Panc1 (cell line): Measurements from ENCODE around the gene ANKRD55. TPM values are rescaled to one million over a fixed set of nuclear protein-coding genes. Genes with fewer than 3 reads are reported as not detected.

Source experiments
- ATAC-seq: fragments of 200-7000 bp; cut with Tn5 transposase; 2 replicates; pipeline ENCODE4 v1.9.1; 2020; ENCODE audit warnings: mild to moderate bottlenecking, moderate library complexity
- BruUV-seq: library from RNA; stranded (reverse); fragments of 400-500 nt; replicated peaks from 2 replicates; lab custom pipeline; 2021; lab: Mats Ljungman, UMichigan
- CTCF ChIA-PET: fragments of 300-600 bp; sonication (Branson Sonifier 250); formaldehyde crosslinking; loops from one replicate; lab custom pipeline; 2022; ENCODE audit warnings: antibody characterized with exemption; lab: Charles Lee
- POLR2A ChIA-PET: fragments of 300-600 bp; sonication (Branson Sonifier 250); formaldehyde crosslinking; loops from one replicate; lab custom pipeline; 2022; ENCODE audit warnings: antibody characterized with exemption; lab: Charles Lee
- DNase-seq: peaks from one replicate; pipeline ENCODE4 v3.0.0-alpha.2; 2010; ENCODE audit warnings: low read depth, low spot score
- H3K27ac ChIP-seq: 2 replicates; pipeline ENCODE4 v1.5.1; 2011; ENCODE audit warnings: mild to moderate bottlenecking, low read length, inconsistent platforms
- H3K27me3 ChIP-seq: fragments of 200-500 bp; sonication (Bioruptor generic); 2 replicates; pipeline ENCODE4 v1.6.0; 2014; ENCODE audit warnings: low read length, inconsistent platforms; ENCODE audit not compliant: control insufficient read depth, insufficient read depth
- H3K36me3 ChIP-seq: fragments of 200-500 bp; sonication (Bioruptor generic); 2 replicates; pipeline ENCODE4 v1.5.1; 2014; ENCODE audit warnings: inconsistent platforms, mild to moderate bottlenecking, low read length, moderate library complexity; ENCODE audit not compliant: control insufficient read depth, insufficient read depth
- H3K4me1 ChIP-seq: 2 replicates; pipeline ENCODE4 v1.5.1; 2011; ENCODE audit warnings: inconsistent platforms, mild to moderate bottlenecking, low read length, moderate library complexity; ENCODE audit not compliant: control insufficient read depth, insufficient read depth
- H3K4me3 ChIP-seq, 2 experiments: 2 replicates each; pipeline ENCODE4 v1.5.1; 2011 to 2012; ENCODE audit warnings: low read depth in 2 of 2, low read length in 2 of 2, mild to moderate bottlenecking in 2 of 2, inconsistent platforms in 1 of 2, moderate library complexity in 1 of 2
- H3K9me3 ChIP-seq: fragments of 200-500 bp; sonication (Bioruptor generic); 2 replicates; pipeline ENCODE4 v1.5.1; 2014; ENCODE audit warnings: low read depth, mild to moderate bottlenecking, inconsistent platforms, low read length, moderate library complexity; ENCODE audit not compliant: control insufficient read depth, insufficient read depth
- CTCF ChIP-seq: fragments of 450-650 bp; IDR thresholded peaks from 2 replicates; pipeline ENCODE4 v1.5.1; 2017; ENCODE audit warnings: mild to moderate bottlenecking
- POLR2AphosphoS5 ChIP-seq: IDR thresholded peaks from 2 replicates; pipeline ENCODE4 v1.6.1; 2012; ENCODE audit warnings: mild to moderate bottlenecking, low read depth, low read length, moderate library complexity
- REST ChIP-seq, 2 experiments: IDR thresholded peaks; 2 replicates each; pipeline ENCODE4 v1.6.1; 2011 to 2012; ENCODE audit warnings: low read depth in 2 of 2, control low read depth in 1 of 2, low read length in 1 of 2, mild to moderate bottlenecking in 1 of 2, moderate library complexity in 1 of 2; ENCODE audit not compliant: insufficient read depth in 1 of 2
- SIN3A ChIP-seq: IDR thresholded peaks from 2 replicates; pipeline ENCODE4 v1.6.1; 2012; ENCODE audit warnings: low read depth, mild to moderate bottlenecking, low read length, moderate library complexity, borderline replicate concordance; ENCODE audit not compliant: insufficient read depth
- TCF7L2 ChIP-seq: IDR thresholded peaks from 2 replicates; pipeline ENCODE4 v1.6.1; 2011; ENCODE audit warnings: mild to moderate bottlenecking, low read depth, low read length, inconsistent platforms
- in situ Hi-C: cut with HindIII; loops from 2 replicates; pipeline ENCODE4 v1.10.0; 2016; ENCODE audit warnings: low sequenced_read_pairs, low pct_unique_long_range_greater_than_20kb
- intact Hi-C: fragments of 100-400 bp; cut with micrococcal nuclease; formaldehyde crosslinking; loops from one replicate; pipeline ENCODE4 v1.10.0; 2022; ENCODE audit not compliant: unreplicated experiment
- total RNA-seq: library from RNA; stranded (reverse); gene quantifications from one replicate; pipeline ENCODE4 v1.2.1, GENCODE V29; 2021; ENCODE audit not compliant: unreplicated experiment

The ANKRD55 gene
- total RNA-seq, 1 experiment from 2014 or later = not detected

GRCh38 chr5:56175488-56175887 lies 57.6 kb downstream of the ANKRD55 start:
- Histone ChIP-seq H3K27ac (no peak overlapping the region), H3K4me1 (no peaks in the 10 kb centered on the region), H3K9me3 (no peaks in the 10 kb centered on the region), H3K27me3 (no peaks in the 10 kb centered on the region), H3K4me3 (no peak overlapping the region), H3K36me3 (no peaks in the 10 kb centered on the region)
- no peak for ATAC-seq
- TF ChIP-seq REST (IDR thresholded peaks at IDR 0.05; ENCODE audit: insufficient read depth in 1 of 2, low read depth in 2 of 2, low read length in 1 of 2) (no peak), TCF7L2 (no peak), POLR2AphosphoS5 (no peak), SIN3A (no peak), CTCF (no peak)
- CTCF ChIA-PET = no interaction called here
- POLR2A ChIA-PET = no interaction called here
- no TSS peak for BruUV-seq
- intact Hi-C loops (no loop called here), in situ Hi-C loops (no loop called here)
- no peak for DNase-seq

GRCh38 chr5:56175021-56175420 lies 58.1 kb downstream of the ANKRD55 start:
- Histone ChIP-seq H3K9me3 (no peaks in the 10 kb centered on the region), H3K4me3 (no peak overlapping the region), H3K36me3 (no peaks in the 10 kb centered on the region), H3K27ac (no peak overlapping the region), H3K27me3 (no peaks in the 10 kb centered on the region), H3K4me1 (no peaks in the 10 kb centered on the region)
- no TSS peak for BruUV-seq
- DNase-seq (no peak), ATAC-seq (no peak)
- intact Hi-C loops = no loop called here
- TF ChIP-seq CTCF (no peak), TCF7L2 (no peak)
- ChIA-PET POLR2A (no interaction called here), CTCF (no interaction called here)
- in situ Hi-C loops = no loop called here
